WI38 (cell line): ENCODE results near the gene CDC42EP4.
"Not testable (repeated sequence)": the region's sequence is repeated elsewhere in the genome, so short reads cannot be mapped to it uniquely, and the experiment has no call there.

ENCODE experiments used
- H3K4me3 ChIP-seq: 2 replicates; pipeline ENCODE4 v1.5.1; 2011; ENCODE audit warnings: low read depth, mild to moderate bottlenecking, control low read depth, low read length
- CTCF ChIP-seq: IDR thresholded peaks from 2 replicates; pipeline ENCODE4 v1.5.1; 2012; ENCODE audit warnings: low read depth, mild to moderate bottlenecking, control low read depth, low read length

CDC42EP4 gene

GRCh38 chr17:73338050-73338521 lies 26.3 kb upstream of the CDC42EP4 start:
- H3K4me3 ChIP-seq: peak overlapping the region; percentile 48
- TF ChIP-seq CTCF: no peak

GRCh38 chr17:73337330-73337710 lies 25.5 kb upstream of the CDC42EP4 start:
- TF ChIP-seq CTCF: no peak

GRCh38 chr17:73336408-73337329 lies 24.9 kb upstream of the CDC42EP4 start:
- H3K4me3 ChIP-seq: no peak overlapping the region
- TF ChIP-seq CTCF: no peak

More at GRCh38 chr17:73337330-73337710, 25.5 kb upstream of the CDC42EP4 start:
- no peak overlapping the region for H3K4me3 ChIP-seq

- H3K4me3 ChIP-seq: no peak overlapping the region
- TF ChIP-seq CTCF: no peak
These were observed 24.0 kb upstream of the CDC42EP4 start for GRCh38 chr17:73335591-73336407.

GRCh38 chr17:73334771-73335513 lies 23.1 kb upstream of the CDC42EP4 start:
- no peak for TF ChIP-seq CTCF
- H3K4me3 ChIP-seq: no peak overlapping the region

- not testable (repeated sequence) for H3K4me3 ChIP-seq
These were observed 21.6 kb upstream of the CDC42EP4 start for GRCh38 chr17:73333445-73333844.

GRCh38 chr17:73331060-73331459 lies 19.3 kb upstream of the CDC42EP4 start:
- TF ChIP-seq CTCF: no peak
- no peak overlapping the region for H3K4me3 ChIP-seq
